Activated CD4-positive, alpha-beta T cell treated with anti-CD3 and anti-CD28 coated beads, Interleukin-2, amount 10 ng/mL, durations not matched to agents 7 days and 5 days (primary cell): ENCODE results near the gene EMILIN1. TPM values are rescaled to one million over a fixed set of nuclear protein-coding genes. Genes with fewer than 3 reads are reported as not detected.
A peak's percentile ranks its signal among the peaks of the same experiment; 100 is the strongest.

Experiments used
- CTCF ChIA-PET: fragments of 350-600 bp; sonication (Branson Sonifier 250); formaldehyde crosslinking; loops from one replicate; lab custom pipeline; 2021; ENCODE audit warnings: antibody characterized with exemption; lab: Charles Lee
- POLR2A ChIA-PET: fragments of 350-600 bp; sonication (Branson Sonifier 250); formaldehyde crosslinking; loops from one replicate; lab custom pipeline; 2021; ENCODE audit warnings: antibody characterized with exemption; lab: Charles Lee
- DNase-seq: peaks from one replicate; pipeline ENCODE4 v3.0.0-alpha.2; 2020
- H3K27ac Mint-ChIP-seq: one replicate; pipeline ENCODE4 v1.8.0; 2021; ENCODE audit warnings: mild to moderate bottlenecking, moderate library complexity, mixed read lengths
- H3K27me3 Mint-ChIP-seq: one replicate; pipeline ENCODE4 v1.8.0; 2021; ENCODE audit warnings: mixed read lengths
- H3K36me3 Mint-ChIP-seq: one replicate; pipeline ENCODE4 v1.8.0; 2021; ENCODE audit warnings: low read depth, mixed read lengths
- H3K4me1 Mint-ChIP-seq: one replicate; pipeline ENCODE4 v1.8.0; 2021; ENCODE audit warnings: mixed read lengths
- H3K4me3 Mint-ChIP-seq: one replicate; pipeline ENCODE4 v1.8.0; 2021; ENCODE audit warnings: mild to moderate bottlenecking, moderate library complexity, mixed read lengths
- H3K9me3 Mint-ChIP-seq: one replicate; pipeline ENCODE4 v1.8.0; 2021; ENCODE audit warnings: mixed read lengths
- total RNA-seq, 2 experiments: library from RNA; stranded (reverse); gene quantifications; one replicate each; pipeline ENCODE4 v1.2.3, GENCODE V29; 2021

EMILIN1 gene
- total RNA-seq, 2 experiments from 2014 or later: 0.56 to 0.64 TPM

- Mint-ChIP-seq H3K27me3 (no peaks in the 10 kb centered on the region), H3K9me3 (no peaks in the 10 kb centered on the region), H3K27ac (no peak overlapping the region), H3K4me1 (peaks cover 5% of the 10 kb centered on the region), H3K36me3 (peaks cover 22% of the 10 kb centered on the region), H3K4me3 (no peak overlapping the region)
- POLR2A ChIA-PET: interaction anchor here (0.7 kb wide), 1 partner anchor 29 kb away, joined by 3 read pairs; no protein-coding TSS in a partner anchor
- DNase-seq: no peak
- CTCF ChIA-PET: interaction anchor here (0.7 kb wide), 1 partner anchor 9 kb away, joined by 3 read pairs; no protein-coding TSS in a partner anchor
These were observed 35.3 kb upstream of the EMILIN1 start for GRCh38 chr2:27042985-27043634.

GRCh38 chr2:27049422-27050280 lies 28.8 kb upstream of the EMILIN1 start:
- Mint-ChIP-seq H3K9me3 (no peaks in the 10 kb centered on the region), H3K36me3 (peaks cover 5% of the 10 kb centered on the region), H3K4me1 (peaks cover 23% of the 10 kb centered on the region), H3K27me3 (peaks cover 5% of the 10 kb centered on the region), H3K4me3 (peak overlapping the region; percentile 96), H3K27ac (peak overlapping the region; percentile 98)
- ChIA-PET CTCF (interaction anchor here (0.6 to 3.7 kb wide), 14 partner anchors 10 to 290 kb away, joined by 3 to 29 read pairs (median 4); partner anchors contain the start of genes KHK and OST4), POLR2A (no interaction called here)
- peak; percentile 53 for DNase-seq

- peak overlapping the region; percentile 96 for H3K4me3 Mint-ChIP-seq
- DNase-seq: peak; percentile 91
- H3K27ac Mint-ChIP-seq: peak overlapping the region; percentile 98
- H3K9me3 Mint-ChIP-seq: no peaks in the 10 kb centered on the region
- peaks cover 10% of the 10 kb centered on the region for H3K36me3 Mint-ChIP-seq
- POLR2A ChIA-PET: interaction anchor here (0.7 to 1.5 kb wide), 5 partner anchors 15 to 466 kb away, joined by 4 to 6 read pairs (median 4); partner anchors contain the start of gene OST4
- CTCF ChIA-PET: interaction anchor here (0.6 to 3.7 kb wide), 16 partner anchors 11 to 291 kb away, joined by 3 to 29 read pairs (median 4); partner anchors contain the start of genes KHK and OST4
- H3K4me1 Mint-ChIP-seq: peaks cover 23% of the 10 kb centered on the region
- H3K27me3 Mint-ChIP-seq: peaks cover 5% of the 10 kb centered on the region
These were observed 28.0 kb upstream of the EMILIN1 start for GRCh38 chr2:27050281-27050995.

- Mint-ChIP-seq H3K27me3 (peaks cover 5% of the 10 kb centered on the region), H3K4me1 (peaks cover 23% of the 10 kb centered on the region), H3K4me3 (peak within 1 kb of the TSS; percentile 96), H3K9me3 (no peaks in the 10 kb centered on the region), H3K27ac (peak within 1 kb of the TSS; percentile 98), H3K36me3 (peaks cover 15% of the 10 kb centered on the region)
- DNase-seq: peak; percentile 96
- ChIA-PET CTCF (interaction anchor here (0.6 to 3.7 kb wide), 14 partner anchors 11 to 205 kb away, joined by 3 to 29 read pairs (median 5); partner anchors contain the start of genes KHK, OST4 and TMEM214), POLR2A (interaction anchor here (0.5 to 1.5 kb wide), 9 partner anchors 12 to 467 kb away, joined by 3 to 6 read pairs (median 4); partner anchors contain the start of gene OST4)
These were observed 27.2 kb upstream of the EMILIN1 start, which contains the start of gene AGBL5 for GRCh38 chr2:27050996-27051901. TSS of gene AGBL5 (plus strand) at chr2:27051668. CDS start at chr2:27052959, 1,291 bp downstream.

DNA sequence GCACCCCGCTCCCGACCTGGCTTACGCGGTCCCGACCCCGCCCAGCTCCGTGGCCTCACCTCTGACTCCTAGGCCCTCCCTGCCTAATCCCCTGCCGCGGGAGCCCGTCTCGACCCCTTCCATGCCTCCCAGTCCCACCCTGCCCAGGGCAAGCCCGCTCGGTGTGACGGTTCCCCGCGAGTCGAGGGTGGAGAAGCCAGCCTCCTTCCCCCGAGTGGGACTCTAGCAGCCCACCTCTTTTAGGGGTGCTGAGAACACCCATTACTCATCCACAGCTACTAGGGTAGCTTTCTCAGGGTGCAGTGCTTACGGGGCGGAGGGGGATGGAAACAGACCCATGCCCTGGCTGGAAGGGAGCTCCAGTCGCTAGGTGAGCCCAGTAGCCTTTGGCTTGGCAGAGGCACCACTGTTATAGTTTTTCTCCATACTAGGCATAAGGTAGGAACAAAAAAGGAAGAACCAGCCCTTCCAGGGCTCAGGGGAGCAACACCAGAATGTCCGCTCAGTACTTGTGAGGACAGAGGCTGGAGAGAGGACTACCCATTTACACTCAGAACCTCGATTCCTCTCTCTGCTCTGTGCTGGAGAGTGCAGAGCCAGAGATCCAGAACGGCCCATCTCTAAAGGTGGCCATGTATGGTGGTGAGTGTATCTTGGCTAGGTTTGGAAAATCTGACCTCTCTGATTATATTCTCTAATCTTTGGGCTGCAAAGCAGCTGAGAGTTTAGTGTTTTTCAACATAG lies 26.3 kb upstream of the EMILIN1 start:
- ChIA-PET CTCF (interaction anchor here (0.8 to 3.7 kb wide), 12 partner anchors 13 to 206 kb away, joined by 3 to 29 read pairs (median 6); partner anchors contain the start of genes OST4 and TMEM214), POLR2A (interaction anchor here (0.5 to 1.5 kb wide), 4 partner anchors 12 to 228 kb away, joined by 3 to 6 read pairs (median 4); partner anchors contain the start of gene OST4)
- Mint-ChIP-seq H3K27ac (peak overlapping the region; percentile 86), H3K27me3 (peaks cover 5% of the 10 kb centered on the region), H3K4me1 (peaks cover 23% of the 10 kb centered on the region), H3K9me3 (no peaks in the 10 kb centered on the region), H3K36me3 (peaks cover 17% of the 10 kb centered on the region), H3K4me3 (peak overlapping the region; percentile 83)
- no peak for DNase-seq

DNA sequence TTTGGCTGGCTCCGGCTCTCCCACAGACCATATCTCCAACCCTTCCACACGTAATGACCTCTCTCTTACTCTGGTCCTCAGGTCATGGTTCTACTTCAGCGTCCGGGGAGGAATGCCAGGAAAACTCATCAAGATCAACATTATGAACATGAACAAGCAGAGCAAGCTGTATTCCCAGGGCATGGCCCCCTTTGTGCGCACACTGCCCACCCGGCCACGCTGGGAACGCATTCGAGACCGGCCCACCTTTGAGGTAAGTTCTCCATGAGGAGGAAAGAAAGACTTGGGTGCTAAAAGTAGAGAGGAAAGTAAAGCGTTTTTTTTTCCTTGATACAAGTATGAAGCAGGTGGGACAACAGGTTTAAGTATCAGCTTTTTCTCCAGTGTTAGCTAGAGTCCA lies 25.1 kb upstream of the EMILIN1 start:
- peak overlapping the region; percentile 1 for H3K4me3 Mint-ChIP-seq
- H3K9me3 Mint-ChIP-seq: no peaks in the 10 kb centered on the region
- H3K4me1 Mint-ChIP-seq: peaks cover 23% of the 10 kb centered on the region
- H3K27me3 Mint-ChIP-seq: peaks cover 5% of the 10 kb centered on the region
- H3K27ac Mint-ChIP-seq: no peak overlapping the region
- POLR2A ChIA-PET: no interaction called here
- CTCF ChIA-PET: interaction anchor here (0.6 to 3.7 kb wide), 8 partner anchors 9 to 291 kb away, joined by 3 to 21 read pairs (median 5); no protein-coding TSS in a partner anchor
- DNase-seq: no peak
- H3K36me3 Mint-ChIP-seq: peaks cover 17% of the 10 kb centered on the region

GRCh38 chr2:27053776-27054175 lies 24.6 kb upstream of the EMILIN1 start:
- ChIA-PET POLR2A (no interaction called here), CTCF (interaction anchor here (0.6 to 3.6 kb wide), 7 partner anchors 9 to 292 kb away, joined by 3 to 15 read pairs (median 4); no protein-coding TSS in a partner anchor)
- peaks cover 23% of the 10 kb centered on the region for H3K4me1 Mint-ChIP-seq
- DNase-seq: no peak
- peaks cover 17% of the 10 kb centered on the region for H3K36me3 Mint-ChIP-seq
- no peak overlapping the region for H3K4me3 Mint-ChIP-seq
- no peaks in the 10 kb centered on the region for H3K9me3 Mint-ChIP-seq
- H3K27ac Mint-ChIP-seq: no peak overlapping the region
- peaks cover 5% of the 10 kb centered on the region for H3K27me3 Mint-ChIP-seq

DNA sequence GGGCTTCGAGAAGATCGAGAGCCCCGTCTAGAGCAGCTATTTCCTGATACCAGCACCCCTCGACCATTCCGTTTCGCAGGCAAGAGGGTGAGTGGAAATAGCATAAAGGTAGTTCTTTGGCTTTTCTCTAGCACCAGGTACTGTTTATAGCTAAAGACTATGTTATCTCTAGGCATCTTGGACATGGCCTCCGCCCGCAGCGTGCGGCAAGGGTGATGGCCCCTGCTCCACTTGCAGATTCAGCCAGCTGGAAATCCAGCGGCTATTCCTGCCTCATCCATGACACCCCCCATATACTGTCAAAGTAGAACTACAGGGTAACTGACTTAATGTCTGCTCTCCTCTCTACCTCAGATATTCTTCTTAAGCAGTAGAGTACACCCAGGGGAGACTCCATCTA lies 23.7 kb upstream of the EMILIN1 start:
- CTCF ChIA-PET: interaction anchor here (0.5 to 3.6 kb wide), 5 partner anchors 16 to 62 kb away, joined by 3 to 15 read pairs (median 6); no protein-coding TSS in a partner anchor
- H3K27ac Mint-ChIP-seq: no peak overlapping the region
- H3K4me3 Mint-ChIP-seq: no peak overlapping the region
- H3K9me3 Mint-ChIP-seq: no peaks in the 10 kb centered on the region
- no peak for DNase-seq
- H3K27me3 Mint-ChIP-seq: peaks cover 5% of the 10 kb centered on the region
- POLR2A ChIA-PET: interaction anchor here (1.1 kb wide), 1 partner anchor 9 kb away, joined by 3 read pairs; no protein-coding TSS in a partner anchor
- H3K4me1 Mint-ChIP-seq: peaks cover 17% of the 10 kb centered on the region
- peaks cover 17% of the 10 kb centered on the region for H3K36me3 Mint-ChIP-seq

- no peak overlapping the region for H3K4me3 Mint-ChIP-seq
- peaks cover 12% of the 10 kb centered on the region for H3K36me3 Mint-ChIP-seq
- H3K27me3 Mint-ChIP-seq: no peaks in the 10 kb centered on the region
- DNase-seq: no peak
- H3K4me1 Mint-ChIP-seq: peaks cover 4% of the 10 kb centered on the region
- H3K27ac Mint-ChIP-seq: no peak overlapping the region
- POLR2A ChIA-PET: no interaction called here
- no peaks in the 10 kb centered on the region for H3K9me3 Mint-ChIP-seq
- CTCF ChIA-PET: interaction anchor here (1.1 to 3.6 kb wide), 3 partner anchors 9 to 24 kb away, joined by 5 to 15 read pairs (median 7); partner anchors contain the start of gene OST4
These were observed 21.2 kb upstream of the EMILIN1 start for GRCh38 chr2:27057184-27057583.

DNA sequence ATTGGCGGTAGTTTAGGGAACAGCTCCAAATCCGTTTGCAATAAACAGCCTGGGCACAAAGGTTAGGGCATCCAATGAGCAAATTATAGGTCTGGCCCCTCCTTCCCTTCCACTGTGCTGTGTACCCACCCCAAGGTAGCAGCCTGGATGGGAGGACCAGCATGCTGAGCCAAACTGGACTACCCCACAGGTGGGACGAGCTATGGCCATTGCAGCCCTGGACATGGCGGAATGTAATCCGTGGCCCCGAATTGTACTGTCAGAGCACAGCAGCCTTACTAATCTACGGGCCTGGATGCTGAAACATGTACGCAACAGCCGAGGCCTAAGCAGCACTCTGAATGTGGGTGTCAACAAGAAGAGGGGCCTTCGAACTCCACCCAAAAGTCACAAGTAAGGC lies 20.2 kb upstream of the EMILIN1 start:
- POLR2A ChIA-PET: no interaction called here
- DNase-seq: no peak
- no peak overlapping the region for H3K4me3 Mint-ChIP-seq
- CTCF ChIA-PET: interaction anchor here (0.8 to 1.5 kb wide), 4 partner anchors 10 to 245 kb away, joined by 3 to 6 read pairs (median 5); no protein-coding TSS in a partner anchor
- peaks cover 12% of the 10 kb centered on the region for H3K36me3 Mint-ChIP-seq
- H3K9me3 Mint-ChIP-seq: no peaks in the 10 kb centered on the region
- no peak overlapping the region for H3K27ac Mint-ChIP-seq
- H3K4me1 Mint-ChIP-seq: no peaks in the 10 kb centered on the region
- no peaks in the 10 kb centered on the region for H3K27me3 Mint-ChIP-seq
